K562 (cell line): ENCODE data around the gene PLEKHA7. TPM values are rescaled to one million over a fixed set of nuclear protein-coding genes. Genes with fewer than 3 reads are reported as not detected.

Experiments
- AFF1 ChIP-seq, 2 experiments: fragments of 450-650 bp; IDR thresholded peaks; 2 replicates each; pipeline ENCODE4 v1.6.1; 2018; ENCODE audit warnings: mild to moderate bottlenecking in 2 of 2, low read depth in 1 of 2; ENCODE audit not compliant: partially characterized antibody in 2 of 2
- CTBP1 ChIP-seq: fragments of 450-650 bp; IDR thresholded peaks from 2 replicates; pipeline ENCODE4 v1.6.1; 2016; ENCODE audit warnings: borderline replicate concordance
- E2F1 ChIP-seq: sonication (generic); formaldehyde crosslinking; IDR thresholded peaks from 2 replicates; pipeline ENCODE4 v1.8.1; 2023; ENCODE audit warnings: mild to moderate bottlenecking, missing genetic modification reagents, moderate library complexity
- ETS1 ChIP-seq: conservative IDR thresholded peaks from 2 replicates; pipeline ENCODE4 v1.6.1; 2011; ENCODE audit warnings: low read depth, mild to moderate bottlenecking, low read length; ENCODE audit not compliant: control insufficient read depth
- IRF1 ChIP-seq: sonication (generic); formaldehyde crosslinking; IDR thresholded peaks from 2 replicates; pipeline ENCODE4 v1.8.0; 2022; ENCODE audit warnings: missing genetic modification reagents, mild to moderate bottlenecking, borderline replicate concordance
- KDM5B ChIP-seq: fragments of 200-600 bp; sonication (generic); IDR thresholded peaks from 2 replicates; pipeline ENCODE4 v1.6.1; 2012; ENCODE audit warnings: low read depth, mild to moderate bottlenecking, moderate library complexity, low read length, control low read depth, inconsistent platforms; ENCODE audit not compliant: insufficient replicate concordance
- POLR2B ChIP-seq: fragments of 450-650 bp; IDR thresholded peaks from 2 replicates; pipeline ENCODE4 v1.6.1; 2018; ENCODE audit warnings: low read depth; ENCODE audit not compliant: partially characterized antibody
- RBM22 ChIP-seq: fragments of 200-400 bp; formaldehyde crosslinking; IDR thresholded peaks from 2 replicates; pipeline ENCODE4 v1.6.1; 2018; ENCODE audit warnings: low read length, low read depth; ENCODE audit not compliant: poor library complexity, severe bottlenecking
- VEZF1 ChIP-seq: fragments of 200-800 bp; sonication (Bioruptor generic); IDR thresholded peaks from 2 replicates; pipeline ENCODE4 v1.6.1; 2017; ENCODE audit warnings: missing genetic modification characterization, missing compliant biosample characterization
- ZNF431 ChIP-seq: sonication (generic); formaldehyde crosslinking; IDR thresholded peaks from 2 replicates; pipeline ENCODE4 v1.8.0; 2022; ENCODE audit warnings: mild to moderate bottlenecking, missing genetic modification reagents
- polyA plus RNA-seq, 8 experiments: library from polyadenylated mRNA; depleted of rRNA in 4 of 8; stranded (reverse) in 5 of 8; unstranded in 3 of 8; fragments of >200 nt; fragmentation: Nextera tagmentation in 2 of 8; fragmentation: Illumina TruSeq in 1 of 8; extraction: Ambion mirVana in 2 of 8; extraction: Trizol in 1 of 8; gene quantifications; 2 replicates each; pipeline versions ENCODE4 v1.2.1 to v1.2.3, GENCODE V29; 2011 to 2014; ENCODE audit warnings: inconsistent platforms in 1 of 8, missing spikeins in 1 of 8
- total RNA-seq, 7 experiments: library from RNA; depleted of rRNA in 6 of 7; stranded (reverse); fragments of >200 nt in 6 of 7; fragmentation: Illumina TruSeq in 2 of 7; extraction: Trizol in 2 of 7; gene quantifications; 2 replicates each; pipeline versions ENCODE4 v1.2.1 to v1.2.3, GENCODE V29; 2011 to 2021; ENCODE audit warnings: low replicate concordance in 1 of 7
- TF ChIP-seq, protein P1 (sequence below): sonication (generic); formaldehyde crosslinking; IDR thresholded peaks from 2 replicates; pipeline ENCODE4 v1.8.1; 2022; ENCODE audit warnings: missing genetic modification reagents
- TF ChIP-seq, protein P2 (sequence below): fragments of 250-450 bp; sonication (Bioruptor Pico); IDR thresholded peaks from 2 replicates; pipeline ENCODE4 v1.8.0; 2022; ENCODE audit warnings: inconsistent platforms, mild to moderate bottlenecking, moderate library complexity, borderline replicate concordance

Gene PLEKHA7
- total and polyA plus RNA-seq, 9 of the 15 experiments (the other 6 are each of a cell fraction or from before 2014, with no cell fraction given) = 0.06 to 0.77 (median 0.20) TPM; not detected in 1

DNA sequence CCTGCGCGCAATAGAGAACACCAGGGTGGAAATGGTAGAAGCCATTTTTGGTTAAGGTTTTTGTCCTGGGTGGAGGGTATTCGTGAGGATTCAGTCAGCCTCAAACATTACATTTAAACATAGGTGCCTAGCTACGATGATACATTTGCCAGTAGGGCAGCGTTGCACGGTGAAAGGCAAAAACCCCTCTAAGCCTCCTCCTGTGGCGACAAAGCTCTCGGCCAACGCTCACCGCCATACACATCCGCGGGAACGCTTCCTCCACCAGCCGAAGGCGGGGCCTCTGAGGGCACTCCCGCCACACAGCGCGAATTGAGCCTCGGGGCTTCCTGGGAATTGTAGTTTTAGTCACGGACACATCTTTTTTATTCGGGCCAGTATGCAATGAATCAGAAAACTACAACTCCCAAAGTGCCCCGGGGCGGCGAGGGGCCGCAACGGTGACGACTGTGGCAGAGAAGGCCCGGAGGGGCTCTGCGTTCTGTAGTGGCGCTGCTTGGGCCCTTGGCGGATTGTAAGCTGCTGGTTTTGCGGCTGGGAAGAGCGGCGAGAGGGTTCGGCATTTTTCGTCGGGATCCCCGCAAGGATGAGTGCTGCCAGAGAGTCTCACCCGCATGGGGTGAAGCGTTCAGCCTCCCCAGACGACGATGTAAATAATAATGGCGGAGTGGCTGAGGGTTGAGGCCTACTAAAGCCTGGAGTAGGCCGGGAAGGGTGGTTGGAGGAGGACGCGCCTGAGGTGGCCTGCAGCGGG lies 275.8 kb downstream of the PLEKHA7 start, which contains the start of gene C11orf58 (continued):
- peak; percentile 70; the same call in 1 of the 2 replicates for TF ChIP-seq E2F1 (CRISPR knock-in tag)
- peak; percentile 90 for TF ChIP-seq ETS1
- peak; percentile 94 for TF ChIP-seq POLR2B
- TF ChIP-seq RBM22 = peak; percentile 19
- TF ChIP-seq IRF1 (CRISPR knock-in tag) = peak; percentile 65; the same call in 1 of the 2 replicates
- peak in 1 of 2 experiments; percentile 99 for TF ChIP-seq AFF1 (IDR thresholded peaks at IDR 0.05; ENCODE audit: low read depth in 1 of 2, partially characterized antibody in 2 of 2)
- TF ChIP-seq ZNF431 (CRISPR knock-in tag) = 0 out of 2 replicates have a peak, but pooled peaks have one; percentile 25
- TF ChIP-seq, protein P1, sequence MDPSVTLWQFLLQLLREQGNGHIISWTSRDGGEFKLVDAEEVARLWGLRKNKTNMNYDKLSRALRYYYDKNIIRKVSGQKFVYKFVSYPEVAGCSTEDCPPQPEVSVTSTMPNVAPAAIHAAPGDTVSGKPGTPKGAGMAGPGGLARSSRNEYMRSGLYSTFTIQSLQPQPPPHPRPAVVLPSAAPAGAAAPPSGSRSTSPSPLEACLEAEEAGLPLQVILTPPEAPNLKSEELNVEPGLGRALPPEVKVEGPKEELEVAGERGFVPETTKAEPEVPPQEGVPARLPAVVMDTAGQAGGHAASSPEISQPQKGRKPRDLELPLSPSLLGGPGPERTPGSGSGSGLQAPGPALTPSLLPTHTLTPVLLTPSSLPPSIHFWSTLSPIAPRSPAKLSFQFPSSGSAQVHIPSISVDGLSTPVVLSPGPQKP (CRISPR knock-in tag) = no peak
- peak; percentile 94 for TF ChIP-seq KDM5B
- peak; percentile 89 for TF ChIP-seq VEZF1 (CRISPR knock-in tag)
- no peak for TF ChIP-seq CTBP1
- TF ChIP-seq, protein P2, sequence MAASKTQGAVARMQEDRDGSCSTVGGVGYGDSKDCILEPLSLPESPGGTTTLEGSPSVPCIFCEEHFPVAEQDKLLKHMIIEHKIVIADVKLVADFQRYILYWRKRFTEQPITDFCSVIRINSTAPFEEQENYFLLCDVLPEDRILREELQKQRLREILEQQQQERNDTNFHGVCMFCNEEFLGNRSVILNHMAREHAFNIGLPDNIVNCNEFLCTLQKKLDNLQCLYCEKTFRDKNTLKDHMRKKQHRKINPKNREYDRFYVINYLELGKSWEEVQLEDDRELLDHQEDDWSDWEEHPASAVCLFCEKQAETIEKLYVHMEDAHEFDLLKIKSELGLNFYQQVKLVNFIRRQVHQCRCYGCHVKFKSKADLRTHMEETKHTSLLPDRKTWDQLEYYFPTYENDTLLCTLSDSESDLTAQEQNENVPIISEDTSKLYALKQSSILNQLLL = no peak
